Astrocyte of the spinal cord (primary cell): ENCODE results near the gene MARCHF5.
"Not testable (repeated sequence)": the region's sequence is repeated elsewhere in the genome, so short reads cannot be mapped to it uniquely, and the experiment has no call there.

ENCODE experiments used
- DNase-seq: peaks from one replicate; pipeline ENCODE4 v3.0.0; 2011; ENCODE audit warnings: low read depth, low spot score
- H3K4me3 ChIP-seq: 2 replicates; pipeline ENCODE4 v1.5.1; 2011; ENCODE audit warnings: low read depth, mild to moderate bottlenecking, low read length, moderate library complexity
- CTCF ChIP-seq: IDR thresholded peaks from 2 replicates; pipeline ENCODE4 v1.5.1; 2012; ENCODE audit warnings: low read depth, mild to moderate bottlenecking, low read length, inconsistent platforms
- in situ Hi-C: cut with HindIII; loops from 2 replicates; pipeline ENCODE4 v1.10.0; 2017; ENCODE audit warnings: low sequenced_read_pairs

Gene MARCHF5

GRCh38 chr10:92382631-92383030 is 91.7 kb downstream of the MARCHF5 start:
- in situ Hi-C loops = no loop called here
- H3K4me3 ChIP-seq = no peak overlapping the region
- TF ChIP-seq CTCF = no peak
- no peak for DNase-seq

GRCh38 chr10:92384741-92385140 is 93.8 kb downstream of the MARCHF5 start:
- TF ChIP-seq CTCF = no peak
- in situ Hi-C loops = no loop called here
- DNase-seq = no peak
- H3K4me3 ChIP-seq = no peak overlapping the region

GRCh38 chr10:92385831-92386230 is 94.9 kb downstream of the MARCHF5 start:
- H3K4me3 ChIP-seq = no peak overlapping the region
- in situ Hi-C loops = no loop called here
- TF ChIP-seq CTCF = no peak
- no peak for DNase-seq

- in situ Hi-C loops = no loop called here
- peak; percentile 58 for DNase-seq
- no peak for TF ChIP-seq CTCF
- H3K4me3 ChIP-seq = no peak overlapping the region
Observed at GRCh38 chr10:92387289-92387940, 96.4 kb downstream of the MARCHF5 start.

GRCh38 chr10:92393173-92393572 is 102.2 kb downstream of the MARCHF5 start:
- DNase-seq, H3K4me3 ChIP-seq, in situ Hi-C loops: not testable (repeated sequence)

GRCh38 chr10:92395271-92395670 is 104.3 kb downstream of the MARCHF5 start:
- in situ Hi-C loops = no loop called here
- no peak for DNase-seq
- no peak for TF ChIP-seq CTCF
- H3K4me3 ChIP-seq = no peak overlapping the region

GRCh38 chr10:92402234-92402633 is 111.3 kb downstream of the MARCHF5 start:
- DNase-seq, in situ Hi-C loops: not testable (repeated sequence)

More at GRCh38 chr10:92402234-92402633, 111.3 kb downstream of the MARCHF5 start:
- H3K4me3 ChIP-seq = not testable (repeated sequence)
